MM.1S (cell line): Measurements from ENCODE around the gene PLXDC2.

Experiments
- CTCF ChIP-seq: fragments of 300-600 bp; sonication (generic); IDR thresholded peaks from 2 replicates; pipeline ENCODE4 v1.5.1; 2016; ENCODE audit warnings: antibody characterized with exemption, low read length, mixed read lengths
- EZH2phosphoT487 ChIP-seq: fragments of 300-600 bp; sonication (generic); IDR thresholded peaks from 2 replicates; pipeline ENCODE4 v1.6.1; 2018; ENCODE audit warnings: antibody characterized with exemption, low read length

GRCh38 chr10:19954601-19955000, 138.4 kb downstream of the PLXDC2 start:
- no peak for TF ChIP-seq EZH2phosphoT487
- TF ChIP-seq CTCF, result no peak
